Ectodermal cell (in vitro differentiated cells): ENCODE data around the gene ACADSB.

Experiments
- H3K27ac ChIP-seq: 2 replicates; pipeline ENCODE4 v1.7.0; 2013; ENCODE audit warnings: mild to moderate bottlenecking, low read depth, low read length; ENCODE audit not compliant: insufficient read depth, poor library complexity, severe bottlenecking
- H3K27me3 ChIP-seq: 2 replicates; pipeline ENCODE4 v1.7.0; 2013; ENCODE audit warnings: mild to moderate bottlenecking, low read length; ENCODE audit not compliant: insufficient read depth, control insufficient read depth, poor library complexity, severe bottlenecking
- H3K36me3 ChIP-seq: one replicate; pipeline ENCODE4 v1.7.0; 2013; ENCODE audit warnings: low read length; ENCODE audit not compliant: control insufficient read depth, insufficient read depth
- H3K4me1 ChIP-seq: one replicate; pipeline ENCODE4 v1.7.0; 2013; ENCODE audit warnings: low read length; ENCODE audit not compliant: control insufficient read depth, insufficient read depth
- H3K4me3 ChIP-seq: 2 replicates; pipeline ENCODE4 v1.7.0; 2013; ENCODE audit warnings: low read depth, low read length, control low read depth; ENCODE audit not compliant: insufficient read depth
- H3K9me3 ChIP-seq: 2 replicates; pipeline ENCODE4 v1.7.0; 2013; ENCODE audit warnings: mild to moderate bottlenecking, low read length, moderate library complexity; ENCODE audit not compliant: control insufficient read depth
- WGBS, 2 experiments: methylation state at CpG; one replicate each; pipeline ENCODE4 v1.1.7; 2013; ENCODE audit warnings: missing lambda C conversion rate in 2 of 2; 5-methylcytosine and 5-hydroxymethylcytosine counted together

The ACADSB gene

DNA sequence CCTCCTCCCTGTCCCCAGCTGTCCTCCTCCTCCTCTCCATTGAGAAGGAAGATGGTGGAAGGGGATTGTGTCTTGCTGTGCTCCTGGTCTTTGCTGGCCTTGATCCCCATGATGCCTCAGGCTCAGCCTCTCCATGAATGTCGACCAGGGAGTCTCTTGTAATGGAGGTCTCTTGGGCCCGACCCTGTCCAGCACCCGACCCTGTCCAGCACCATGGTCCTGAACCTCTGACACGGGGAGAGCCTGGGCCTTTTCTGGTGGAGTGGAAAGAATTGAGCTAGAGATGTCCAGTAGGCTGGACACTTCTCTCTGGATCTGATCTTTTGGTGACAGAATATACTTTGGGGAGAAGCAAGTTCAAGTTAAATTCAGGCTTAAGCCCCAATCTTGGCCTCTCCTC lies 84.7 kb downstream of the ACADSB start:
- Histone ChIP-seq H3K27me3 (no peaks in the 10 kb centered on the region), H3K9me3 (no peaks in the 10 kb centered on the region), H3K4me1 (no peaks in the 10 kb centered on the region), H3K27ac (no peak overlapping the region), H3K36me3 (no peaks in the 10 kb centered on the region), H3K4me3 (no peak overlapping the region)
- 83 to 85% methylated on average over 4 of the region's 4 CpGs for WGBS, 2 experiments

DNA sequence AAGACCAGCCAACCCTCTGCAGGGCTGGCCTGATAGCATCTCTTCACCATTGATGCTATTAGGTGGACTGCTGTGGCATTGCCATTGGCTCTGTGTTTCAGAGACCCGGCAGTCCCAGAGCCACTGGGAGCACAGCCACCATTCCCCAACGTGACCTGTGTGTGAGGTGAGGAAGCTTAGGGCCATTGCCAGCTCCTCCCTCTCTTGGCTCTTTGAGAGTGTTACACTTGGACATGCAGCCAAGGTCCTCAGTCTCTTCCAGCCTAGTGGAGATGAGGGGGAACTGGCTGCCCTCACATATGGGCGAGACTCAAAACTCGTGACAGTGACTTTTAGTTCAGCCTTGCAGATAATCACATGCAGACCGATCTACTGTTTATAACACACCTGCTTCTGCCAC lies 87.6 kb downstream of the ACADSB start:
- Histone ChIP-seq H3K27ac (no peak overlapping the region), H3K36me3 (no peaks in the 10 kb centered on the region), H3K9me3 (no peaks in the 10 kb centered on the region), H3K4me1 (no peaks in the 10 kb centered on the region), H3K27me3 (no peaks in the 10 kb centered on the region), H3K4me3 (no peak overlapping the region)
- WGBS, 2 experiments: 86 to 88% methylated on average over 5 of the region's 5 CpGs

DNA sequence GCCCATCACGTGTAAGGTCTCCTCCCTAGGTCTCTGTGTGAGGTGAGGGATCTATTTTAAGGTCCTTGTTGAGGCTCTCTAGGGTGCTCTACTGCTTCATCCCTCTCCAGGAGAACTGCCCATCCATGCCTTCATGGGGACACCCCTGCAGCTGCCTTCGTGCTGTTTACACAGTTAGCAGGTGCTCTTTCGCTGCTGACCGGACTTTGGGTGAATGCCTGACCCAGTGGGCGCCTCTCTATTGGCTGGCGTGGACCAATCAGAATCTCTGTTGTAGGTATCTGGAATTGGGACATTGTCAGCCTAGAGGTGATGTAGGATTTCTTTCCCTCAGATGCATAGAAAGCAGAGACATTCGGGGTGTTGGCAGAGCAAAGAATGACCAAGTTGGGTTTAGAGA lies 88.2 kb downstream of the ACADSB start:
- H3K27ac ChIP-seq: no peak overlapping the region
- no peak overlapping the region for H3K4me3 ChIP-seq
- H3K27me3 ChIP-seq: no peaks in the 10 kb centered on the region
- no peaks in the 10 kb centered on the region for H3K4me1 ChIP-seq
- H3K9me3 ChIP-seq: no peaks in the 10 kb centered on the region
- H3K36me3 ChIP-seq: no peaks in the 10 kb centered on the region
- 86% methylated on average over 7 of the region's 7 CpGs for WGBS, 2 experiments

DNA sequence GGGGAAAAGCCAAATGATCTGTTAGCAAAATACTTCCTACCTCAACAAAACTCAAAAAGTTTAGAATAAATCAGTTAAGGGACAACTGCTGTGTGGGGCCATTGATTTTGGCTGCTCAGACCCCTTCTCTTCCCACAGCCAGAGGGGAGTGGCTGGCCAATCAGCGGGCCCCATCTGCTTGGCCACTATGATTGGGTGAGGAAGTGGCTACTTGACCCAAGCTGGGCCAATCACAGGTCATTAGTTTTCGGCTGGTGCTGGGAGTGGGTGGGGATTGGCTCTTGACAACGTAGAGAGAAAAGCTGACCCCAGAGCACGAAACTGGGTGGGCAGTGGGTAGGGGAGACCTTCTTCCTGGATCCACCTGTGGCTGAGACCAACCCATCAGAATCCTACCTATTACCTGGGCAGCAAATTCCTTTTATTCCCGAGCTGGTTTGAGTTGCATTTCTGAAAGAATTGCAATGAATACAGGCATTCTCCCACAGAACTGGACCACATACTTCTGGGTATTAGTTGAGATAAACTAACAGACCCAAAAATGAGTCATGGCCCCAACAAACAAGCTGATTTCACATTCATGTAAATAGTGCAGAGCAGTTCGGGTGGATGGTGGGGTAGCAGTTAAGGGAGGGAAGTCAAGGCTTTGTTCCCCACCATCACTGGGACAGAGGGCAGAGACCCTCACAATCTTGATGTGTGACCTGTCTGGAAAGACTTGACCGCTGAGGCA lies 91.4 kb downstream of the ACADSB start:
- H3K27me3 ChIP-seq: no peaks in the 10 kb centered on the region
- H3K4me1 ChIP-seq: no peaks in the 10 kb centered on the region
- H3K36me3 ChIP-seq: no peaks in the 10 kb centered on the region
- H3K9me3 ChIP-seq: no peaks in the 10 kb centered on the region
- WGBS, 2 experiments: 92 to 93% methylated on average over 7 of the region's 7 CpGs
- H3K27ac ChIP-seq: no peak overlapping the region
- no peak overlapping the region for H3K4me3 ChIP-seq

DNA sequence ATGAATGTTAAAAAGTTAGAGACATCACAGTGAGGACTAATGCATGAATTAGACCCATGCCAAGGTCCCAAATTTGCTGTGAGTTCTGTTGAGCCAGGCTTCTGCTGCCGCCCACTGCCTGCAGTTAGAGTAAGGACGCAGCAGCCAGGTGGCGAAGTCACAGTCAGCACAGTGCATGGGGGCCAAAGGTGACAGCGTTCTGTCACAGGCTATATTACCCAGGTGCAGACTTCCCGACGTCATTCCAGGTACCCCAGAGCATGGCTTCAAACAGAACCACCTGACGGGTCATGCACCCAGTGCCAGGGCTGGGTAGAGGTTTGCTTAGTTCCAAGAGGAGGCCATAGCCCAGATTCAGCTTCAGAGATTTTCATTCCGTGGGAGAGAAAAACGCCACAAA lies 93.1 kb downstream of the ACADSB start:
- Histone ChIP-seq H3K4me1 (no peaks in the 10 kb centered on the region), H3K27ac (no peak overlapping the region), H3K36me3 (no peaks in the 10 kb centered on the region), H3K9me3 (no peaks in the 10 kb centered on the region), H3K4me3 (no peak overlapping the region), H3K27me3 (no peaks in the 10 kb centered on the region)
- WGBS, 2 experiments: 81 to 84% methylated on average over 9 of the region's 9 CpGs

DNA sequence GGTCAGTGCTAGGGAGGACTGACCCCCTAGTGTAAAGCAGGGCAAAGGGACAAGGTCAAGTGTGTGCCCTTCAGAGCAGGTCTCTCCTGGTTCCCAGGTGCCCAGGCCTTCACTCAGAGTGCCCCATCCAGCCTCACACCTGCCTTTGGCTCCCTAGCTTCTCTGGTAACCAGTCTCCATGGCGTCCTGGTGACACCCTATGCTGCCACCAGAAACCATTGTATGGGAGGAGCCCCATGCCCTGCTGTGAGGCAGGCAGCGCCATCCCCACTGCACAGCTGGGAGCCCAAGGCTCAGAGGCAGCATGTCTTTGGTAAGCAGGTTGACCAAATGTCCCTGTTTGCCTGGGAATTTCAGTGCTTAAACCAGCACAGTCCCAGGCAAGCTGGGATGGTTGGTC lies 93.9 kb downstream of the ACADSB start:
- H3K36me3 ChIP-seq: no peaks in the 10 kb centered on the region
- no peak overlapping the region for H3K27ac ChIP-seq
- WGBS, 2 experiments: 56 to 59% methylated on average over 2 of the region's 2 CpGs

DNA sequence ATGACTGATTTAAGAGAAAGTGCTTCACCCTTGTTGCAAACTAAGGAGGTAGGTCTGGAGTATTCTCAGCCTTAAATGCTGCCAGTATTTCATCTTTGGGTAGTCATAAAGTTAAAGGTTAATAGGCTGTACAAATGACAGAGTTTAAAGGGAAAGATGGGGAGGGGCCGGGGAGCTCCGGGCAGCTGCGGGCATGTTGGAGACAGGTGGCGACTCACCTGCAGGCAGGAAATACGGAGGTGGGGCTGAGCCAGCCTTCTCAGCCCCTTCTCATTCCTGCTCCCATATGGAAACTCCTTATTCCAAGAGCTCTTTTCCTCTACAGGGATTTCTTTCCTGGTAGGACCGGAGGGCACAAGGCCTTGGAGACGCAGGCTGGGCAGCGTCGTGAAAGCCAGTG lies 95.1 kb downstream of the ACADSB start:
- H3K27ac ChIP-seq: no peak overlapping the region
- no peaks in the 10 kb centered on the region for H3K27me3 ChIP-seq
- H3K36me3 ChIP-seq: no peaks in the 10 kb centered on the region
- H3K4me3 ChIP-seq: no peak overlapping the region
- WGBS, 2 experiments: 87 to 89% methylated on average over 9 of the region's 9 CpGs
- H3K9me3 ChIP-seq: no peaks in the 10 kb centered on the region
- no peaks in the 10 kb centered on the region for H3K4me1 ChIP-seq

More for the DNA sequence above, 93.9 kb downstream of the ACADSB start:
- no peaks in the 10 kb centered on the region for H3K4me1 ChIP-seq
- H3K9me3 ChIP-seq: no peaks in the 10 kb centered on the region
- no peak overlapping the region for H3K4me3 ChIP-seq
- no peaks in the 10 kb centered on the region for H3K27me3 ChIP-seq
